ENCODE results near the gene MAF.

MAF gene

GRCh38 chr16:79625738-79626137 lies 25.2 kb upstream of the MAF start:
- Mint-ChIP-seq H3K4me3 (no peak overlapping the region), H3K4me1 (ENCODE audit: low read depth) (peaks cover 17% of the 10 kb centered on the region), H3K9me3 (peaks cover 4% of the 10 kb centered on the region), H3K27ac (no peak overlapping the region), H3K27me3 (peaks cover 58% of the 10 kb centered on the region), H3K36me3 (ENCODE audit: low read depth) (no peaks in the 10 kb centered on the region)

GRCh38 chr16:79623824-79624223 lies 23.3 kb upstream of the MAF start:
- Mint-ChIP-seq H3K9me3 (no peaks in the 10 kb centered on the region), H3K4me1 (ENCODE audit: low read depth) (peaks cover 18% of the 10 kb centered on the region), H3K36me3 (ENCODE audit: low read depth) (no peaks in the 10 kb centered on the region), H3K4me3 (no peak overlapping the region), H3K27me3 (peaks cover 66% of the 10 kb centered on the region), H3K27ac (no peak overlapping the region)

GRCh38 chr16:79623062-79623461 lies 22.5 kb upstream of the MAF start:
- no peak overlapping the region for H3K4me3 Mint-ChIP-seq
- no peak overlapping the region for H3K27ac Mint-ChIP-seq
- peaks cover 18% of the 10 kb centered on the region for H3K4me1 Mint-ChIP-seq (ENCODE audit: low read depth)
- no peaks in the 10 kb centered on the region for H3K36me3 Mint-ChIP-seq (ENCODE audit: low read depth)
- H3K27me3 Mint-ChIP-seq, result peaks cover 64% of the 10 kb centered on the region
- H3K9me3 Mint-ChIP-seq, result no peaks in the 10 kb centered on the region

DNA sequence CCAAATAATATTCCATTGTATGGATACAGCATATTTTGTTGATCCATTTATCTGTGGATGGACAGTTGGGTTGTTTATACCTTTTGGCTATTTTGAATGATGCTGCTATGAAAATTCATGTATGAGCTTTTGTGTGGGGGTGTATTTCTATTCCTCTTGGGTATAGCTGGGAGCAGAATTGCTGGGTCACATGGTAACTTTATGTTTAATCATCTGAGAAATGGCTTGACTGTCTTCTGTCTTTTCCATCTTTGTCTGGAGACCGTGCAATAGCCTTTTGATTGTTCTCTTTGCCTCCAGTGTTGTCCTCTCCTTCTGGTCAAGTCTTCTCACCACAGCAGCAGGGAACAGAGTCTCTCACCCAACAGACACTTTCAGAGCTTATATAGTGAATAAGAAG lies 20.5 kb upstream of the MAF start:
- H3K36me3 Mint-ChIP-seq (ENCODE audit: low read depth), result no peaks in the 10 kb centered on the region
- peaks cover 22% of the 10 kb centered on the region for H3K4me1 Mint-ChIP-seq (ENCODE audit: low read depth)
- H3K27ac Mint-ChIP-seq, result no peak overlapping the region
- H3K4me3 Mint-ChIP-seq, result no peak overlapping the region
- H3K9me3 Mint-ChIP-seq, result no peaks in the 10 kb centered on the region
- peaks cover 57% of the 10 kb centered on the region for H3K27me3 Mint-ChIP-seq

DNA sequence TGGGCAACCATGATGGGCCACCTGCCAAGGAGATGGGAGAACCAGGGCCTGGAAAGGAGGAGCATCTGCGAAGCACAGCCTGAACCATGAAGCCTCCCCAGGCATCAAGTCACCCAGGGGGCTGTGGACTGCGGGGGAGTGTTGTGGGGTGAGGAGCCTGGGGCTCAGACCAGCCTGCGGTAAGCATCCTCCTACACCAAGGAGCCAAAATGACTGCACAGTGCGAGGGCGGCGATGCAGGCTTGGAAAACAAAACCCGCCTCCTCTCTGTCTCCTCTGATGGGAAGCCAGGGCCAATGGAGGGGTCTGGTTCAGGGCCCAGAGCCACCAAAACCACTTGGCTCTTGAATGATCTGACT lies 18.1 kb upstream of the MAF start:
- Mint-ChIP-seq H3K4me1 (ENCODE audit: low read depth) (peaks cover 22% of the 10 kb centered on the region), H3K4me3 (peak overlapping the region; percentile 38), H3K27ac (peak overlapping the region; percentile 77)

GRCh38 chr16:79618041-79618691 lies 17.6 kb upstream of the MAF start:
- Mint-ChIP-seq H3K27me3 (peaks cover 36% of the 10 kb centered on the region), H3K4me3 (peak overlapping the region; percentile 38), H3K4me1 (ENCODE audit: low read depth) (peaks cover 23% of the 10 kb centered on the region), H3K27ac (peak overlapping the region; percentile 77), H3K36me3 (ENCODE audit: low read depth) (no peaks in the 10 kb centered on the region), H3K9me3 (no peaks in the 10 kb centered on the region)

More for the DNA sequence above, 18.1 kb upstream of the MAF start:
- H3K36me3 Mint-ChIP-seq (ENCODE audit: low read depth), result no peaks in the 10 kb centered on the region
- H3K27me3 Mint-ChIP-seq, result peaks cover 41% of the 10 kb centered on the region
- no peaks in the 10 kb centered on the region for H3K9me3 Mint-ChIP-seq

DNA sequence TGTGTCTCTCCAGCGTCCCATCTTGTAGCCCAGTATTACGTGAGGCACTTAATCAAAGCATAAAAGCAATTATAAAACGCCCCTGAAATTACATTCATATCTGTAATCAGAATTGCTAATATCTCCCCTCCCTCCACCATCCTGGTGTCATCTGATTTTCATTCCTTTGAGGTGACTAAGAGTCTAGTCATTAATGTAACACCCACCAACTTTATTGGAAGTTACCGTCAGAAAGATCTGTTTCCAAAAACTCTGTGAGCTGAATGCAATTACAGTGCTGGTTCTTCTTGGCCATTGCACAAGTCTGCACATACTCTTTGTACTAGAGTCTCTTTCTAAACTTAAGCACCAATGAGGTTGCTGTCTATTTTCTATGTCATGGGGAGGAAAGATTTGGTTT lies 12.5 kb upstream of the MAF start:
- Mint-ChIP-seq H3K27ac (no peak overlapping the region), H3K36me3 (ENCODE audit: low read depth) (no peaks in the 10 kb centered on the region), H3K4me3 (no peak overlapping the region), H3K9me3 (no peaks in the 10 kb centered on the region), H3K4me1 (ENCODE audit: low read depth) (peaks cover 10% of the 10 kb centered on the region), H3K27me3 (peaks cover 33% of the 10 kb centered on the region)

DNA sequence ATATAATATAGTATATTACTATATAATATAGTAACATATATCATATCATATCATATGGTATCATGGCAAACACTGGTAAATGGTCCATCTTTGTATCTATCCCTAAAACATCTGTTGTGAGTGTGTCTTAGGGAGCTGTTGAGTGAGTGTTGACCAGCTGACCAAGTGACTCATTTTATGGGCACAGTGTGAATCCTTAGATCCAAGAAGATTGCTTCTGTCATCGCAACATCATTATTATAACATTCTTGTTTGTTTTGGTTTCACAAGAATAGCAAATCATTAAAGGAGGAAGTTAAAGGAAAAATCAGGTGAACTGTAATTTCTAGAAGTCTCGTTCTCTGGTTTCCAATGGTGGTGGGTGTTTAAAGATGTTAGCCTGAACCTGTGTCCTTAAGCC lies 11.7 kb upstream of the MAF start:
- Mint-ChIP-seq H3K27ac (no peak overlapping the region), H3K9me3 (no peaks in the 10 kb centered on the region)

DNA sequence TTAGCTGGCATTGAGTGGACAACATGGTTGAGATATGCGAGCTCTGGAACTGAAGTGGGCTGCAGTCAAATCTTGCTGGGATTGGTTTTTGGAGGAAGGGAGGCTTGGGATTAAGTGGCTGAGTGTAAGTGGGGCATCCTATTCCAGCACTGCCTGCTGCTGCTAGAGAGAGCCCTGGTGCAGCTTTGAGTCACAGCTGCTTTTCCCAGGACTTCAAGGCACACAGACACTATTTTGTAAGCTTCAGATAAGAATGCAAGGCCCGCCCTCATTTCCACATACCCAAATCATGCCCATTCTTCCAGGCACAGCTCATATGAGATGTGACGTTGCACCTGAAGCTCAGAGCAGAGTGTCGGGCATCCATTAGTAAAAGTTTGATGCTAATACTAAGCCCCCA lies 10.2 kb upstream of the MAF start:
- Mint-ChIP-seq H3K36me3 (ENCODE audit: low read depth) (no peaks in the 10 kb centered on the region), H3K9me3 (no peaks in the 10 kb centered on the region), H3K4me3 (no peak overlapping the region), H3K27me3 (peaks cover 44% of the 10 kb centered on the region), H3K27ac (no peak overlapping the region), H3K4me1 (ENCODE audit: low read depth) (peaks cover 10% of the 10 kb centered on the region)

More for the DNA sequence above, 11.7 kb upstream of the MAF start:
- H3K4me3 Mint-ChIP-seq, result no peak overlapping the region
- no peaks in the 10 kb centered on the region for H3K36me3 Mint-ChIP-seq (ENCODE audit: low read depth)
- H3K27me3 Mint-ChIP-seq, result peaks cover 38% of the 10 kb centered on the region
- peaks cover 4% of the 10 kb centered on the region for H3K4me1 Mint-ChIP-seq (ENCODE audit: low read depth)

- no peaks in the 10 kb centered on the region for H3K9me3 Mint-ChIP-seq
- no peak overlapping the region for H3K4me3 Mint-ChIP-seq
- H3K27me3 Mint-ChIP-seq, result peaks cover 53% of the 10 kb centered on the region
- peaks cover 17% of the 10 kb centered on the region for H3K4me1 Mint-ChIP-seq (ENCODE audit: low read depth)
- no peak overlapping the region for H3K27ac Mint-ChIP-seq
- no peaks in the 10 kb centered on the region for H3K36me3 Mint-ChIP-seq (ENCODE audit: low read depth)
These were observed 9.3 kb upstream of the MAF start for GRCh38 chr16:79609861-79610260.

DNA sequence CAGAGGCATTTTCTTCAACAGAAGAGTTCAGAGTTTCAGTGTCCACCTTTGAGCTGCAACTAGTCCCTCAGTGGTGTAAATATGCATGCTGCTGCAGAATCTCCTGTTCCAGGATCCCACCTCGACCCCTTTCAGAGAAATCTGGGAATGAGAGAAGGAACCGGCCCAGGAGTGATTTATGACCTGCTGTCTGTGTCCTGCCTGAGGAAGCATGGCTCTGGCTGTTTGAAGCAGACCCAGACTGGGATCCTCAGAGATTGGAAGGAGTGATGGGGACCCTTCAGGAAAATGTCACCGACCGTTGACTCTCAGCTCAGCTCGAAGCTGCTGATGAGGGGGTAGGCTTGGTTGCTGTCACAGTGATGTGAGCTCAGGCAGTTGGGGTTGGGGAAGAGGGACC lies 8.4 kb upstream of the MAF start:
- no peak overlapping the region for H3K4me3 Mint-ChIP-seq
- H3K36me3 Mint-ChIP-seq (ENCODE audit: low read depth), result no peaks in the 10 kb centered on the region
- no peak overlapping the region for H3K27ac Mint-ChIP-seq
- no peaks in the 10 kb centered on the region for H3K9me3 Mint-ChIP-seq
- H3K4me1 Mint-ChIP-seq (ENCODE audit: low read depth), result peaks cover 17% of the 10 kb centered on the region
- peaks cover 60% of the 10 kb centered on the region for H3K27me3 Mint-ChIP-seq

DNA sequence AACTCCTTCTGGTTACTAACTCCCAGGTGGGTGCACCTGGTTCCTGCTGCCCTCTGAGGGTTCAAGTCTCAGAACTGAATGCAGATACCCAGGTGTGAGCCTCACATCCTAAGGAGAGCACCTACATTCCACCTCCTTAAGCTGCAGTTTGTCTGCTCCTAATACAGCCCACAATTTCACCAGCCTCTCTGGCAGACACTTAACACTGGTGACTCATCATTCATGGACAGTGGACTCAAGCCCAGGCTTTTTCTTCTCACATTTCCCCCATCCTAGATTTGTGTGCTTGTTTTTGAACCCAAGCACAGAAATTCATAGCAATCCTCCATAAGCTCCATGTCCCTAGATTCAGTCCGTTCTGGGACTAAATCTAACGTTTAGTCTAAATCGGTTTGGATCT lies 7.0 kb upstream of the MAF start:
- Mint-ChIP-seq H3K9me3 (no peaks in the 10 kb centered on the region), H3K27me3 (peaks cover 65% of the 10 kb centered on the region), H3K4me1 (ENCODE audit: low read depth) (peaks cover 13% of the 10 kb centered on the region), H3K4me3 (no peak overlapping the region), H3K27ac (no peak overlapping the region), H3K36me3 (ENCODE audit: low read depth) (no peaks in the 10 kb centered on the region)

GRCh38 chr16:79605999-79606398 lies 5.5 kb upstream of the MAF start:
- Mint-ChIP-seq H3K27me3 (peaks cover 65% of the 10 kb centered on the region), H3K36me3 (ENCODE audit: low read depth) (no peaks in the 10 kb centered on the region), H3K27ac (no peak overlapping the region), H3K4me1 (ENCODE audit: low read depth) (peaks cover 26% of the 10 kb centered on the region), H3K9me3 (no peaks in the 10 kb centered on the region), H3K4me3 (no peak overlapping the region)

DNA sequence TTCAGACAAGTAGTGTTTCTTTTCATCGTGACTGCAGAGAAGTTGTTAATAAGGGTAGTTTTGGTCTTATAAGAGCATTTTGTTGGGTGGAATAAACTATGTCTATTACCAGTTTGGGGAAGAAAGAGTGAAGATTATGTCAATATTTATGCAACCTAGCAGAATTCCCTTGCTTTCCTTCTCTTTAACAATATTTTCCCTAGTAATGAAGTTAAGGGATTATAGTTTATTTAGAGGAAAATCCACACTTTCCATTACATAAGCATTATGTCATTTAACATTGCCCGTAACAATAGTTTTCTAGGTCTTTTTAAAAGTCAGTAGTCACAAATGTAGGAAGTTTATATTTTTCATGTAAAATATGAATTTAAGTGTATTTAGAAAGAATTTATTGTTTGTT lies 2.5 kb upstream of the MAF start:
- Mint-ChIP-seq H3K4me3 (peak overlapping the region; percentile 11), H3K27ac (no peak overlapping the region), H3K4me1 (ENCODE audit: low read depth) (peaks cover 36% of the 10 kb centered on the region), H3K36me3 (ENCODE audit: low read depth) (no peaks in the 10 kb centered on the region), H3K27me3 (peaks cover 58% of the 10 kb centered on the region), H3K9me3 (no peaks in the 10 kb centered on the region)

DNA sequence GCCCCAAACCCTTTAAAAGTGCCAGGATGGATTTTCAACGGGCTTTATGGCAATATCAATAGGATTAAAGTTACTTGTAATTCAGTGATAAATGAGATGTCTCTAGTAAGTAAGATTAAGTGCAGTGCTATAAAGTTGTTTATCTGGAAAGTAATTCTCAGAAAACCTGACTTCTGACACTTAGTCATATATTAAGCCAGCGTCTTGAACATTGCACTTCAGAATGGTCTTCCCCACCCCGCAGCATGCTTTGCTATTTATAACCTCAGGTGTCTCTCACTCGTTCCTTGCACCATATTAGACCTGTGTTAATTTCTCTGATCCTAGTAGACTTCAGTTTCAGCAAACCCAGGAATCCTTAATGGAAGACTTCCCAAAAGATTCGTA lies 2.1 kb upstream of the MAF start:
- H3K9me3 Mint-ChIP-seq, result no peaks in the 10 kb centered on the region
- peaks cover 60% of the 10 kb centered on the region for H3K27me3 Mint-ChIP-seq
- H3K27ac Mint-ChIP-seq, result no peak overlapping the region
- peak overlapping the region; percentile 55 for H3K4me3 Mint-ChIP-seq
- H3K36me3 Mint-ChIP-seq (ENCODE audit: low read depth), result no peaks in the 10 kb centered on the region
- peaks cover 36% of the 10 kb centered on the region for H3K4me1 Mint-ChIP-seq (ENCODE audit: low read depth)

- peak overlapping the region; percentile 86 for H3K4me3 Mint-ChIP-seq
- H3K27ac Mint-ChIP-seq, result no peak overlapping the region
- H3K4me1 Mint-ChIP-seq (ENCODE audit: low read depth), result peaks cover 36% of the 10 kb centered on the region
- no peaks in the 10 kb centered on the region for H3K9me3 Mint-ChIP-seq
- H3K27me3 Mint-ChIP-seq, result peaks cover 61% of the 10 kb centered on the region
- H3K36me3 Mint-ChIP-seq (ENCODE audit: low read depth), result no peaks in the 10 kb centered on the region
These were observed 1.5 kb upstream of the MAF start for GRCh38 chr16:79601931-79602627.

All from stimulated activated naive CD8-positive, alpha-beta T cell treated with anti-CD3 and anti-CD28 coated beads, Interleukin-15, Interleukin-2, amounts not matched to agents 100 ng/mL and 50 ng/mL, for 24 hours (primary cell).